ENCODE results near the gene MATN4.

- TF ChIP-seq CTCF (conservative IDR thresholded peaks at IDR 0.05), result no peak
- TF ChIP-seq EZH2 (IDR thresholded peaks at IDR 0.05; ENCODE audit: low read depth), result no peak
Measured at GRCh38 chr20:45338121-45339030, 30.3 kb upstream of the MATN4 start.
